ENCODE measurements around the gene SLC2A8.

The SLC2A8 gene

GRCh38 chr9:127437497-127438264, 40.7 kb downstream of the SLC2A8 start:
- no peak for DNase-seq (ENCODE audit: low read depth in 2 of 2)

- DNase-seq (ENCODE audit: low read depth in 2 of 2) = no peak
Observed at GRCh38 chr9:127438394-127438793, 41.4 kb downstream of the SLC2A8 start.

DNA sequence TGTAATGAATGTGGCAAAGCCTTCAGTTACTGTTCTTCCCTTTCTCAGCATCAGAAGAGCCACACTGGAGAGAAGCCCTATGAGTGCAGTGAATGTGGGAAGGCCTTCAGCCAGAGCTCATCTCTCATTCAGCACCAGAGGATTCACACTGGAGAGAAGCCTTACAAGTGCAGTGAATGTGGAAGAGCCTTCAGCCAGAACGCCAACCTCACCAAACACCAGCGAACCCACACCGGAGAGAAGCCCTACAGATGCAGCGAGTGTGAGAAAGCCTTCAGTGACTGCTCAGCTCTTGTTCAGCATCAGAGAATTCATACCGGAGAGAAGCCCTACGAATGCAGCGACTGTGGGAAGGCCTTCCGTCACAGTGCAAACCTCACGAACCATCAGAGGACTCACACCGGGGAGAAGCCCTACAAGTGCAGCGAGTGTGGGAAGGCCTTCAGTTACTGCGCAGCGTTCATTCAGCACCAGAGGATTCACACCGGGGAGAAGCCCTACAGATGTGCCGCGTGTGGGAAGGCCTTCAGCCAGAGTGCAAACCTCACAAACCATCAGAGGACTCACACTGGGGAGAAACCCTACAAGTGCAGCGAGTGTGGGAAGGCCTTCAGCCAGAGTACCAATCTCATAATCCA, 47.4 kb downstream of the SLC2A8 start:
- no peak for DNase-seq (ENCODE audit: low read depth in 2 of 2)

GRCh38 chr9:127444921-127445850, 48.2 kb downstream of the SLC2A8 start:
- no peak for DNase-seq (ENCODE audit: low read depth in 2 of 2)

DNA sequence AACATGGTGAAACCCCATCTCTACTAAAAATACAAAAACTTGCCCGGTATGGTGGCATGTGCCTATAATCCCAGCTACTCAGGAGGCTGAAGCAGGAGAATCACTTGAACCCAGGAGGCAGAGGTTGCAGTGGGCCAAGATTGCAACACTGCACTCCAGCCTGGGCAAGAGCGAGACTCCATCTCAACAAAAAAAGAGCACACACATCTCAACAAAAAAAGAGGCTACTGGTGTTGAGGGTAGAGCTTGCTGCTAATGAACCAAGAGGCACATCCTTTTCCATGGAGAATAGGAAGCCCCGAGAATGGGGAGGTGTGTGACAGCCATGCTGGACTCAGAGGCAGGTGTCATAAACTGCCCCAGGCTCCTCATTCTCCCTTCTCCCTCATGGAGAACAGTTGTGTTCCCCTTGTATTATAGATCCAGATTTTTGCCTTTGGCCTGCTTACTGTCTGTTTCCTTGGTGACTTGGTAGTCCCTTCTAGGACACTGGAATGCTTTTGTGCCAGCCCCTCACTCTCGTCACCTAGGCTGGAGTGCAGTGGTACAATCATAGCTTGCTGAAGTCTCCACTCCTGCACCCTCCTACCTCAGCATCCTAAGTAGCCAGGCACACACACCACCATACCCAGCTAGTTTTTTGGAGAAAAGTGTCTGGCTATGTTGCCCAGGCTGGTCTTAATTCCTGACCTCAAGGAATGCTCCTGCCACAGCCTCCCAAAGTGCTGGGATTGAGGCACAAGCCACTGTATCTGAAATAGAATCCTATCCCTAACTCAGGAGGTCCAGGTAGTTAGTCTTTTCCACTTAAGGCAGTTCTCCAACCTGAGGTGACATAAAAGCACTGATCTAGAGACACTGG, 49.1 kb downstream of the SLC2A8 start:
- no peak for DNase-seq (ENCODE audit: low read depth in 2 of 2)

- DNase-seq (ENCODE audit: low read depth in 2 of 2) = no peak
Observed at GRCh38 chr9:127446713-127447415, 49.9 kb downstream of the SLC2A8 start.

GRCh38 chr9:127447416-127448111, 50.6 kb downstream of the SLC2A8 start:
- no peak for DNase-seq (ENCODE audit: low read depth in 2 of 2)

GRCh38 chr9:127448112-127448805, 51.3 kb downstream of the SLC2A8 start:
- DNase-seq (ENCODE audit: low read depth in 2 of 2) = no peak

DNA sequence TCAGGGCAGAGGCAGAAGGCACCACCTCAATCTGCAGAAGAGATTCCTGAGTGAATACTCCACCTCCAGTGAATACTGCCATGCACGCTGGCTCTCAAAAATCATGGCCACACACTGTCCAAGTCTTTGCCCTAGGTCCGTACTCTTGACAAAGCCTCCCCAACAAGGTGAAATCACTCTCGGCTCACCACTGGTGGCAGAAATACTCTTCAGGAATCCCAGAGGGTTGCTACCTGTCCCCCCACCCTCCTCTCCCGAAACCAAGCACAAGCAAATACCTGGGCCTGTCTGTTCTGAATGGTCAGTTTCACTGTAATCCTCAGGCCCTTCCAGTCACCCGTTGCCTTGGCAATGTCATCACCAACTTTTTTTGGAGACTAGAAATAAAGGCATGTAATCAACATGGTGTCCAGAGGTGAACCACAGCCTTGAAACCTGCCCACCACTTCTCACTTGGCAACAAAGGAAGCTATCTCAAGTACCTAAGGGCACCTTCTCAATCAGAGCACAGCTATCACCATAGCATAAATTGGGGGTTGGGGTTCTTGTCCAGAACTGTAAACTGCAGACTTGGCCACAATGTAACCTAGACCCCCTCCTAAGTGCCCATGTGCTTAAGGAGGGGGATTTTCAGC, 52.5 kb downstream of the SLC2A8 start:
- no peak for DNase-seq (ENCODE audit: low read depth in 2 of 2)

DNA sequence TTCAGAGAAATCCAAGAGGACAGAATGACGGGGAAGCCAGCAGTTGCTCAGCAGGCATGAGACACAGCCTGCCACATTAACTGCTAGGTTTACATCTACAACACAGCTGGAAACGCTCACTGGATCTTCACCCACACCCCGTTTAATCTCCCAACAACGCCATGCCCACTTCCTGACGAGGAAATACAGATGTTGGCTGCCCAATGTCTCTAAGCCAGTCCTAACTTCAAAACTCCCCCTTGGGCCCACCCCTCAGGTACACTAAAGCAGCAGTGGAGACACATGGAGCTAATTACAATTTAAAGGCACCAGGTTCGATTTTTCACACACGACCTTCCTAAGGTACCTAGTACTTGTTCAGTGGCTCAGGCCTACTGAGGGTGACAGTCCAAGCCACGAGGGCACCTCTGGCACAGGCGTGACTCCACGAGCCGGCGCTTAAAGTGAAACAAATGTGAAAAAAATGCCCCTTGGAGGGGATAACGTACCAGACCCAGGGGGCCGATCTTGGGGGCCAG, 53.3 kb downstream of the SLC2A8 start:
- DNase-seq (ENCODE audit: low read depth in 2 of 2) = no peak

DNA sequence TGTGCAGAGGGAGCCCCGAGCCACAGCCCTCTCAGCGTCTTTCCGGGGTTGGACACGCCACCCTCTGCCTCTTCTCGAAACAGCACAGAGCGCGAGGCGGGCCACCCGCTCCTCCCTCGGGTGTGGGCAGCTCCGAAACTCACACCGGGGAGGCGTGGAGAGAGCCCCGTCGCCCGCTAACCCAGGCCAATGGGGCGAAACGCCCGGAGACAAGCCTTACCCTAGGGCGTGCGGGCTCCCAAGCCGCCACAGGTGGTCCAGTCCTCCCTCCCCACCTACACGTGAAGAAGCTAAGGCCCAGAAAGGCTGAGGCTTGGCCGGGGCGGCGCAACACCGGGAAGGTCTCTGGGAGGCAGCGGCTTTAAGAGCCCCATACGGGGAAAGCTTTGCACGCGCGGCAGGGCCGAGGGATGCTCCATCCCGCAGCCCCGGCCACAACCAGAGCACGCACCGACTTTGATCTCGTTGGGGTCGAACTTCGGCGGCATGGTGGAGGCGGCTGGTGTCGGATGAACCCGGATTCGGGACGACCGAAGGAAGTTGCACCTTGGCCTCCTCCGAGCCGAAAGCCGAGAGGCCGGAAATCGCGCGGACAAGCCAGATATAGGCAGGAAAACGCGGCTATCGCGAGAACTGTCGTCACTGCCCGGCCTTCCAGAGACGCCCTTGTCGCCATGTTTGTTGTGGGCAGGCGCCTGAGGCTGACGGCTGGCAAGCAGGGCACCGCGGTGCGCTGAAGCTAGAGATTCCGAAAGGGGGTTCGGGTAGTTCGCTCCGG, 54.0 kb downstream of the SLC2A8 start, which contains the start of the genes LRSAM1 and RPL12:
Gene LRSAM1 (plus strand): TSS at position 681 of the 778 bp plus-strand sequence. CDS start 3,018 bp downstream, outside the sequence.
Gene RPL12 (minus strand): TSS at position 577 of the 778 bp plus-strand sequence. CDS start 89 bp downstream, at position 488.
- peak; percentile 93 to 95 for DNase-seq (ENCODE audit: low read depth in 2 of 2)

DNA sequence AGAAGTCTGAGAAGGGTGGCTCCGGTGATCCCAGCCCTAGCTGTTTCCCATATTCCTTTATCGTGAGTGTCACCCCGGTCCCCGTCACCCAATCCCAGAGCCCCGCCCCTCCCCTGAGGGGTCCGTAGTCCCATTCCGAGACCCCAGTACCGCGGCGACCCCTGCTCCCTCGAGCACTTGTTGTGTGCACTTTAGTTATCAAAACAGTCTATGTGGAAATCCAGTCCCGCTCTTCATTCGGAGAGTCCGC, 54.6 kb downstream of the SLC2A8 start:
- DNase-seq (ENCODE audit: low read depth in 2 of 2) = no peak

DNA sequence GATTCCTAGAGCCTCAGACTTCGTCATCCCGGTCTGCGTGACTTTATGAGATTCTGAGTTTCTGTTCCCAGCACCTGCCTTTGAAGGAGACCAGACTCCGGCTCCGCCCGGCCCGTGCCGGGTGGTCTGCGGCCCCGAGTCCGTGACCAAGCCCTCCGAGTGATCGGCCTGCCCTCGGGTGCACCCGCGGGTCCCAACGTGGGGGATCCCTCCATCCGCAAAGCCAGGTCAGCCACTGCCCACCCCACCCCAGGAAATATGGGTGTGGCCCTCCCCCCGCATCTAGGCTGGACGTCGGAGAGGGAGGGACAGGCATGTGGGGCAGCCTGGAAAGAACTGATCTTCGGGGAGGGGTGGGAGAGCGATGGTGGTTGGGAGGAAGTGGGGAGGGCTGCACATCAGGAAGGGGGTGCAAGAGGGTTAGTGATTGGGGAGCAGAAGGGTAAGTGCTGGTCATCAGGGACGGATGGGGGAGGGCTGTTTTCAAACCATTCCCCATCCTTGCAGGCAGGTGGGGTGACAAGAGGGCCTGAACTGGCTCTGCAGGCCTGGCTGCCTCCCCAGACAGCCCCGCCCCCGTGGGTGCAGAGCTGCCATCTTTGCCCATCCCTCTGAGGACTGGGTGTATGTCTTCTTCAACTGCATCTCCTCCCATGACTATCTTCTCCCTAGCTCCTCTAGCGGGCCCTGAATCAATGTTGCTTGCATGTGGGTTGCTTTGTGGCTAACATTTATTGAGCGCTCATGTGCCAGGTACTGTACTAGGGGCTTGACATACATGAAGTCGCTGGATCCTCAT, 55.1 kb downstream of the SLC2A8 start:
- peak in 1 of 2 donors; percentile 21 for DNase-seq (ENCODE audit: low read depth in 2 of 2)

- DNase-seq (ENCODE audit: low read depth in 2 of 2) = no peak
Observed at GRCh38 chr9:127452691-127453090, 55.7 kb downstream of the SLC2A8 start.

DNA sequence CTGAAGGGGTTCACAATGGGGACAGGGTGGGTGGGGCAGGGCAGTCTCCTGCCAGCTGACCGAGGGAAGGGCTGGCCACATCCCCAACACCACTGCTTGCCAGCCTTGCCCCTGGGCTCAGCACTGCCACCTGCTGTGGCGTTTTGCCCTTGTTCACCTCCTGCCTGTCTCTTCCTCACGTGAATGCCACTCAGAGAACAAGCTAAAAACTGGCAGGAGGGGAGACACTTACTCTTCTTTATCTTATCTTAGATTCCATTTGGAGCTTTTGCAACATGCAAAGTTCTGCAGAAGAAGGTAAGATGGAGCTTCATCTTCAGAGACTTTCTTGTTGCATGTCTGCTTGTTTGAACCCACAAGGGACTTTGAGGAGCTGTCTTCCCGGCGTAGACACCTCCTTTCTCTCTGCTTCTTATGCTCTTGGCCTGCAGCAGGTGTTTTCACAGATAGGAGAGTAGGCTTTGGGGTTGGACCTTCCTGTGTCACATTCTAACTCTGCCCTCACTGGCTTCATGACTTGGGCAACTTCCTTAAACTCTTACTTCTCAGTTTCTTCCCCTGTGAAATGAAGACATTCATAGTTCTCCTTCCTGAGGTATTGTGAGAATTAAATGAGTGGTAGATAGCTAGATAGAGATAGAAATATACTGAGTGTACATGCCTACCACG, 58.5 kb downstream of the SLC2A8 start:
- peak in 1 of 2 donors; percentile 12 for DNase-seq (ENCODE audit: low read depth in 2 of 2)

DNA sequence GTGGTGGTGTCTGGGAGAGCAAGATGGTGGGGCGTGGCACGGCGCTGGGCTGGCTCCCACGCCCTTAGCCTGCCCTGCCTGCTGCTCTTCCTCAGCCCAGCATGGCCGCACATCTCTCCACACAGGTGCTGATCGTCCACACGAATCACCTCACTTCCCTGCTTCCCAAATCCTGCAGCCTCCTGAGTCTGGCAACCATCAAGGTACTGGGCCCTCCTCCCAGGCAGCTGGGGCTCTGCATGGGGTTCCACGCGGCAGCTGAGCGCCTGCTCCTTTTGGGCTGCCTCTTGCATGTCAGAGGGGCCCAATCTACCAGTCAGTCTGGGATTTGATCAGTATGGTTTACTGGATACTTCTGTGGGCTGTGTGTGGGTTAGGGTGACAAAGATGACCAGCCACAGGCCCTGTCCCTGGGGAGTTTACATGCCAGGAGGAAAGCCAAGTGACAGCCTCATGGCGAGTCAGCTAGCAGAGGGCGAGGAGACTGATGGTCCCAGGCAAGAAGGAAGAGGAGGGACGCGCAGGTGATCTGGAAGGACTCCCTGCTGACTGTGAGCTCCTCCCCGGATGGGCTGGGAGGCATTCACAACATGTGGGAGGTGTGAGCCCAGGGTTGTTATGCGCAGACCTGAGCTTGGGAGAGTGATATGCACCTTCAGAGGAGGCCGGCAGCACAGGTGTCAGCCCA, 60.4 kb downstream of the SLC2A8 start:
- DNase-seq (ENCODE audit: low read depth in 2 of 2) = no peak

All from stimulated activated CD8-positive, alpha-beta memory T cell treated with anti-CD3 and anti-CD28 coated beads, Interleukin-7, amount 100 ng/mL, for 4 hours (primary cell).